ENCODE results near the gene PWWP2B. TPM values are rescaled to one million over a fixed set of nuclear protein-coding genes. Genes with fewer than 3 reads are reported as not detected.

Gene PWWP2B
- total and polyA plus RNA-seq, 2 of the 13 experiments (the other 11 are each of a cell fraction or from before 2014, with no cell fraction given), result 2.3 to 4.7 TPM

DNA sequence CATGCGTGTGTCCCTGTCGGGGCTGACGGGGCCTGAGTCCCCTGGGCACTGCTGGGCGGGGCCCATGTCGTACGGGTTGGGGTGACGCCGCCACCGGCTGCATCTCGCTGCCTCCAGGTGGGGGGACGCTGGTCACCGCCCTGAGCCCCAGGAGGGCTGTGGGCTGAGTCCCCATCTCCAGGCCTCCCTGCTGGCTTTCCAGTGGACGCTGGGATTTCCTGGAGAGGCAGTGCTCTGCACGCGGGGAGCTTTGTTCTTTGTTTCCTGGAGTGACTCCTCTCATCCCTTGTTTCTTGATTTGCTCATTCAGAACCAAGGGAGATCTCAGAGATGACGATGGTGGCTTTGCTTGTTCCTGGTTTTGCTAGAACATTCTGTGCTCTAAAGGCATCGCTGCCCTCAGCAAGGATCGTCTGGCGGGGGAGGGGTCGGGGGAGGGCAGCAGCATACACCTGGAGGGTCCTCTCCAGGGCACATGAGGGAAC is 21.0 kb downstream of the PWWP2B start (continued):
- TF ChIP-seq, protein P1, sequence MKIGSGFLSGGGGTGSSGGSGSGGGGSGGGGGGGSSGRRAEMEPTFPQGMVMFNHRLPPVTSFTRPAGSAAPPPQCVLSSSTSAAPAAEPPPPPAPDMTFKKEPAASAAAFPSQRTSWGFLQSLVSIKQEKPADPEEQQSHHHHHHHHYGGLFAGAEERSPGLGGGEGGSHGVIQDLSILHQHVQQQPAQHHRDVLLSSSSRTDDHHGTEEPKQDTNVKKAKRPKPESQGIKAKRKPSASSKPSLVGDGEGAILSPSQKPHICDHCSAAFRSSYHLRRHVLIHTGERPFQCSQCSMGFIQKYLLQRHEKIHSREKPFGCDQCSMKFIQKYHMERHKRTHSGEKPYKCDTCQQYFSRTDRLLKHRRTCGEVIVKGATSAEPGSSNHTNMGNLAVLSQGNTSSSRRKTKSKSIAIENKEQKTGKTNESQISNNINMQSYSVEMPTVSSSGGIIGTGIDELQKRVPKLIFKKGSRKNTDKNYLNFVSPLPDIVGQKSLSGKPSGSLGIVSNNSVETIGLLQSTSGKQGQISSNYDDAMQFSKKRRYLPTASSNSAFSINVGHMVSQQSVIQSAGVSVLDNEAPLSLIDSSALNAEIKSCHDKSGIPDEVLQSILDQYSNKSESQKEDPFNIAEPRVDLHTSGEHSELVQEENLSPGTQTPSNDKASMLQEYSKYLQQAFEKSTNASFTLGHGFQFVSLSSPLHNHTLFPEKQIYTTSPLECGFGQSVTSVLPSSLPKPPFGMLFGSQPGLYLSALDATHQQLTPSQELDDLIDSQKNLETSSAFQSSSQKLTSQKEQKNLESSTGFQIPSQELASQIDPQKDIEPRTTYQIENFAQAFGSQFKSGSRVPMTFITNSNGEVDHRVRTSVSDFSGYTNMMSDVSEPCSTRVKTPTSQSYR (CRISPR knock-in tag; IDR thresholded peaks at IDR 0.05; ENCODE audit: borderline replicate concordance), result no peak

DNA sequence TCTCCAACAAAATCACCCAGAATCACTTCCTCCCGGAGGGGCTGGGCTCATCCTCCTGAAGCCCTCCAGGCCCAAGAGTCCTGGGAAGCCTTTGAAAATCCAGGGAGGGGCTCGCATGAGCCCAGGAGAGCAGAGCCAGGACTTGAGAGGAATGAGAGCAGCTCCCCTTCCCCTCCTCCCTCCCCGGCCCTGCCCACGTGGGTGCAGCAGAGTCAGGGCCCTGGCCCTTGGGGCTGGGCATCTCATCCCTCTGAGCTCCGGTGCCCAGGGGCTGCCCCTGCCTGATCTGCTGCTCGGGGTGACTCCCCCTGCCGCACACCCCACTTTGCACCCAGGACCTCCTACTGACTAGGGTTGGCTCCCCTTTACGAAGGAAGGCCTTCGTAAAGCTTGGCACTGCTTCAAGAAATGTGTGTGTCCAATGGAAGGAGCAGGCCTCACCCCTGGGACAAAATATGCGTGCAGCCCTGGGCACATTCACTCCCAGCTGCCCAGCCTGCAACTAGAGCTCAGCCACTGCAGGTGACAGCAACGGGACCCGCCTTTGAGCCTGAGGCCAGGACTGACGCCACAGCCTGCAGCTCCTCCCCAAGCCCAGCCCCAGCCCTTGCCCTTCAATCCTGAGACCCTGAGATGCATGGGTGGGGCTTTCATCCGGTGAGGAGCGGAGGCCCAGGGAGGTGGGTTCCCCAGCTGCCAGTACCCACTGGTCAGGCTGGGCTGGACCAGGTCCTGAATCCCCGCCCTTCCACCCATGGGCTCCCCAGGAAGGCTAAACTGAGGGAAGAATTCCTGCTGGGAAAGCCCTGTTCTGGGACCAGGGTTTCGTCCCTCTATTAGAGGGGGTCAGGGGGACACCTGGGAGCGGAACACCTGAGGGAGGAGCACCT is 21.8 kb downstream of the PWWP2B start:
- H3K36me3 ChIP-seq (replicated peaks in 1 of 2; ENCODE audit: control insufficient read depth in 1 of 2, insufficient read depth in 2 of 2, low read length in 2 of 2), result no peaks in the 10 kb centered on the region
- H3K4me1 ChIP-seq (ENCODE audit: insufficient read depth, low read length), result peaks cover 48% of the 10 kb centered on the region
- CTCF ChIA-PET (ENCODE audit: low intra/inter-chr PET ratio, low total read pairs), result no interaction called here
- H3K27ac ChIP-seq (ENCODE audit: extremely low read length, insufficient read depth, low read length), result no peak overlapping the region
- POLR2A ChIA-PET, result interaction anchor here (1.0 to 1.1 kb wide), 2 partner anchors 8 to 10 kb away, joined by 3 read pairs; no protein-coding TSS in a partner anchor
- intact Hi-C loops (cut with micrococcal nuclease; ENCODE audit: unreplicated experiment), result no loop called here
- H3K79me2 ChIP-seq (ENCODE audit: insufficient read depth, low read length), result no peaks in the 10 kb centered on the region
- no peaks in the 10 kb centered on the region for H4K20me1 ChIP-seq (ENCODE audit: insufficient read depth, low read length)
- H3K4me3 ChIP-seq (replicated peaks in 1 of 3; ENCODE audit: insufficient read depth in 1 of 3, low read depth in 2 of 3, low read length in 3 of 3), result peak overlapping the region in 1 of 3 experiments; percentile 18; a peak in 1 of 6 replicates
- H2AFZ ChIP-seq (ENCODE audit: low read length), result no peak overlapping the region
- no peaks in the 10 kb centered on the region for H3K9me3 ChIP-seq (ENCODE audit: low read length)
- in situ Hi-C loops (cut with HindIII; ENCODE audit: extremely low pct_ligation_motif_present, low pct_unique_long_range_greater_than_20kb), result no loop called here
- TF ChIP-seq, protein P2, sequence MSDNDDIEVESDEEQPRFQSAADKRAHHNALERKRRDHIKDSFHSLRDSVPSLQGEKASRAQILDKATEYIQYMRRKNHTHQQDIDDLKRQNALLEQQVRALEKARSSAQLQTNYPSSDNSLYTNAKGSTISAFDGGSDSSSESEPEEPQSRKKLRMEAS (IDR thresholded peaks at IDR 0.05), result no peak
- no peak for TF ChIP-seq ZNF883 (CRISPR knock-in tag; IDR thresholded peaks at IDR 0.05; ENCODE audit: not compliant biosample characterization)
- TF ChIP-seq, protein P3, sequence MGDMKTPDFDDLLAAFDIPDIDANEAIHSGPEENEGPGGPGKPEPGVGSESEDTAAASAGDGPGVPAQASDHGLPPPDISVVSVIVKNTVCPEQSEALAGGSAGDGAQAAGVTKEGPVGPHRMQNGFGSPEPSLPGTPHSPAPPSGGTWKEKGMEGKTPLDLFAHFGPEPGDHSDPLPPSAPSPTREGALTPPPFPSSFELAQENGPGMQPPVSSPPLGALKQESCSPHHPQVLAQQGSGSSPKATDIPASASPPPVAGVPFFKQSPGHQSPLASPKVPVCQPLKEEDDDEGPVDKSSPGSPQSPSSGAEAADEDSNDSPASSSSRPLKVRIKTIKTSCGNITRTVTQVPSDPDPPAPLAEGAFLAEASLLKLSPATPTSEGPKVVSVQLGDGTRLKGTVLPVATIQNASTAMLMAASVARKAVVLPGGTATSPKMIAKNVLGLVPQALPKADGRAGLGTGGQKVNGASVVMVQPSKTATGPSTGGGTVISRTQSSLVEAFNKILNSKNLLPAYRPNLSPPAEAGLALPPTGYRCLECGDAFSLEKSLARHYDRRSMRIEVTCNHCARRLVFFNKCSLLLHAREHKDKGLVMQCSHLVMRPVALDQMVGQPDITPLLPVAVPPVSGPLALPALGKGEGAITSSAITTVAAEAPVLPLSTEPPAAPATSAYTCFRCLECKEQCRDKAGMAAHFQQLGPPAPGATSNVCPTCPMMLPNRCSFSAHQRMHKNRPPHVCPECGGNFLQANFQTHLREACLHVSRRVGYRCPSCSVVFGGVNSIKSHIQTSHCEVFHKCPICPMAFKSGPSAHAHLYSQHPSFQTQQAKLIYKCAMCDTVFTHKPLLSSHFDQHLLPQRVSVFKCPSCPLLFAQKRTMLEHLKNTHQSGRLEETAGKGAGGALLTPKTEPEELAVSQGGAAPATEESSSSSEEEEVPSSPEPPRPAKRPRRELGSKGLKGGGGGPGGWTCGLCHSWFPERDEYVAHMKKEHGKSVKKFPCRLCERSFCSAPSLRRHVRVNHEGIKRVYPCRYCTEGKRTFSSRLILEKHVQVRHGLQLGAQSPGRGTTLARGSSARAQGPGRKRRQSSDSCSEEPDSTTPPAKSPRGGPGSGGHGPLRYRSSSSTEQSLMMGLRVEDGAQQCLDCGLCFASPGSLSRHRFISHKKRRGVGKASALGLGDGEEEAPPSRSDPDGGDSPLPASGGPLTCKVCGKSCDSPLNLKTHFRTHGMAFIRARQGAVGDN (CRISPR knock-in tag; IDR thresholded peaks at IDR 0.05), result peak; percentile 15; the same call in 1 of the 2 replicates
- 0 out of 2 replicates have a peak, but pooled peaks have one; percentile 6 for TF ChIP-seq PCBP1 (IDR thresholded peaks at IDR 0.05; ENCODE audit: borderline replicate concordance, low read depth, low read length)
- no peak for TF ChIP-seq NFE2L2 (IDR thresholded peaks at IDR 0.05; ENCODE audit: low read length)
- no peak for TF ChIP-seq CBX1 (IDR thresholded peaks at IDR 0.05; ENCODE audit: low read depth)
- TF ChIP-seq ZNF263 (CRISPR knock-in tag; IDR thresholded peaks at IDR 0.05), result peak; percentile 48; the same call in 1 of the 2 replicates
- TF ChIP-seq TCF7 (IDR thresholded peaks at IDR 0.05; ENCODE audit: low read depth), result no peak
- DNase-seq (ENCODE audit: low spot score) (no peak), ATAC-seq (peak; percentile 23; the same call in 2 of the 3 replicates), FAIRE-seq (no peak)
- no TSS peak for BruUV-seq (replicated peaks)
- 26% methylated on average over 7 of the region's 18 CpGs for WGBS (ENCODE audit: low lambda C conversion rate)
- no peak overlapping the region for H3K9ac ChIP-seq (ENCODE audit: insufficient read depth, low read depth, low read length)
- H3K4me2 ChIP-seq (ENCODE audit: low read depth, low read length), result peak overlapping the region; percentile 15; the same call in 1 of the 2 replicates
- peaks cover 0 to 2% of the 10 kb centered on the region in 2 experiments; a peak in 1 of 5 replicates for H3K27me3 ChIP-seq (ENCODE audit: control insufficient read depth in 1 of 2, insufficient read depth in 2 of 2, low read length in 2 of 2)
